Measurements from ENCODE around the gene NEDD4L.

NEDD4L gene

DNA sequence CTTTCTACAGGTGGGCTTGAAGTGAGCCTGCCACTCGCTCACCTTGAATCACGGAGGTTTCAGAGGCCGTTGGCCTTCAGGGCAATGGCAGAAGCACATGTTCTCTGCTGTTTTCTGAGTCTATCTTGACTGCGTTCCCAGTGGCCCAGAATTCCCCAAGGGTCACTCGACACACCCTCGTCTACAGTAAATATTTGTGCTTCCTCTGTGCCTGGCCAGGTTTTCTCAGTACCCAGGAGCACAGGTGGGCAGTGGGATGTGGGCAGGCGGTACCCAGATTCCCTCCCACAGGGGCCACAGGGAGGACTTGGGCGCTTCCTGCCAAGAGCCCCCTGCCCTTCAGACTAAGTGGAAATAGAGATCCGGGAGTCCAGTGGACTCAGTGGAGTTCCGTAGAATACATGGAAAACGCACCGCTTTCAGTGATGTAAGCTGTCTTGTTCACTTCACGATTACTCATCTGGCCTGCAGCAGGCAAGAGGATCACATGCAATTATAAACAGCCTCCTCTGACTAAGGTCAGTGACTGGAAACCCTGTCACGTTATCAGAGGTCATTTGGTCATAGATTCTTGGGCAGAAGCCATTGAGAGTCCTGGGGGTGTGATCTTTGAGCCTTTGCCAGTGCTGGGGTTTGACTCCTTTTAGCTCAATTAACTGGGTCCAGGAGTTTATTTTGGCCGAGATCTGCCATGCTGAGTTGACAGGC is 179.8 kb downstream of the NEDD4L start (continued):
- TF ChIP-seq, protein P1, sequence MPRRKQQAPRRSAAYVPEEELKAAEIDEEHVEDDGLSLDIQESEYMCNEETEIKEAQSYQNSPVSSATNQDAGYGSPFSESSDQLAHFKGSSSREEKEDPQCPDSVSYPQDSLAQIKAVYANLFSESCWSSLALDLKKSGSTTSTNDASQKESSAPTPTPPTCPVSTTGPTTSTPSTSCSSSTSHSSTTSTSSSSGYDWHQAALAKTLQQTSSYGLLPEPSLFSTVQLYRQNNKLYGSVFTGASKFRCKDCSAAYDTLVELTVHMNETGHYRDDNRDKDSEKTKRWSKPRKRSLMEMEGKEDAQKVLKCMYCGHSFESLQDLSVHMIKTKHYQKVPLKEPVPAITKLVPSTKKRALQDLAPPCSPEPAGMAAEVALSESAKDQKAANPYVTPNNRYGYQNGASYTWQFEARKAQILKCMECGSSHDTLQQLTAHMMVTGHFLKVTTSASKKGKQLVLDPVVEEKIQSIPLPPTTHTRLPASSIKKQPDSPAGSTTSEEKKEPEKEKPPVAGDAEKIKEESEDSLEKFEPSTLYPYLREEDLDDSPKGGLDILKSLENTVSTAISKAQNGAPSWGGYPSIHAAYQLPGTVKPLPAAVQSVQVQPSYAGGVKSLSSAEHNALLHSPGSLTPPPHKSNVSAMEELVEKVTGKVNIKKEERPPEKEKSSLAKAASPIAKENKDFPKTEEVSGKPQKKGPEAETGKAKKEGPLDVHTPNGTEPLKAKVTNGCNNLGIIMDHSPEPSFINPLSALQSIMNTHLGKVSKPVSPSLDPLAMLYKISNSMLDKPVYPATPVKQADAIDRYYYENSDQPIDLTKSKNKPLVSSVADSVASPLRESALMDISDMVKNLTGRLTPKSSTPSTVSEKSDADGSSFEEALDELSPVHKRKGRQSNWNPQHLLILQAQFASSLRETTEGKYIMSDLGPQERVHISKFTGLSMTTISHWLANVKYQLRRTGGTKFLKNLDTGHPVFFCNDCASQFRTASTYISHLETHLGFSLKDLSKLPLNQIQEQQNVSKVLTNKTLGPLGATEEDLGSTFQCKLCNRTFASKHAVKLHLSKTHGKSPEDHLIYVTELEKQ (tag by site-specific recombination; IDR thresholded peaks at IDR 0.05; ENCODE audit: borderline replicate concordance), result peak; percentile 19; the same call in 1 of the 2 replicates
- TF ChIP-seq ZNF416 (tag by site-specific recombination; IDR thresholded peaks at IDR 0.05) (no peak), ZNF214 (tag by site-specific recombination; IDR thresholded peaks at IDR 0.05; ENCODE audit: borderline replicate concordance) (no peak), ZSCAN23 (tag by site-specific recombination; IDR thresholded peaks at IDR 0.05) (0 out of 2 replicates have a peak, but pooled peaks have one; percentile 48), ZNF133 (tag by site-specific recombination; IDR thresholded peaks at IDR 0.05) (no peak), KLF1 (tag by site-specific recombination; IDR thresholded peaks at IDR 0.05) (peak; percentile 66), ZSCAN16 (tag by site-specific recombination; IDR thresholded peaks at IDR 0.05) (no peak), ZNF777 (tag by site-specific recombination; IDR thresholded peaks at IDR 0.05; ENCODE audit: borderline replicate concordance) (no peak), SCRT1 (tag by site-specific recombination; IDR thresholded peaks at IDR 0.05; ENCODE audit: borderline replicate concordance) (0 out of 2 replicates have a peak, but pooled peaks have one; percentile 35), ZNF600 (tag by site-specific recombination; IDR thresholded peaks at IDR 0.05) (0 out of 2 replicates have a peak, but pooled peaks have one; percentile 16), ZXDB (tag by site-specific recombination; IDR thresholded peaks at IDR 0.05) (peak; percentile 70), HOXC10 (CRISPR knock-in tag; IDR thresholded peaks at IDR 0.05) (no peak), ZSCAN30 (tag by site-specific recombination; IDR thresholded peaks at IDR 0.05) (no peak; the same call in 1 of the 2 replicates), ZFP37 (tag by site-specific recombination; IDR thresholded peaks at IDR 0.05) (peak; percentile 59), ZNF292 (tag by site-specific recombination; IDR thresholded peaks at IDR 0.05; ENCODE audit: borderline replicate concordance, low read depth) (no peak), ZNF112 (tag by site-specific recombination; IDR thresholded peaks at IDR 0.05) (no peak), ZNF843 (tag by site-specific recombination; IDR thresholded peaks at IDR 0.05) (peak; percentile 79; the same call in 1 of the 2 replicates), BCL11A (tag by site-specific recombination; IDR thresholded peaks at IDR 0.05; ENCODE audit: low read depth) (no peak), ZNF354C (tag by site-specific recombination; IDR thresholded peaks at IDR 0.05; ENCODE audit: borderline replicate concordance, low read depth) (no peak), GFI1B (tag by site-specific recombination; IDR thresholded peaks at IDR 0.05) (no peak), ZNF571 (tag by site-specific recombination; IDR thresholded peaks at IDR 0.05) (no peak)
- TF ChIP-seq, protein P2, sequence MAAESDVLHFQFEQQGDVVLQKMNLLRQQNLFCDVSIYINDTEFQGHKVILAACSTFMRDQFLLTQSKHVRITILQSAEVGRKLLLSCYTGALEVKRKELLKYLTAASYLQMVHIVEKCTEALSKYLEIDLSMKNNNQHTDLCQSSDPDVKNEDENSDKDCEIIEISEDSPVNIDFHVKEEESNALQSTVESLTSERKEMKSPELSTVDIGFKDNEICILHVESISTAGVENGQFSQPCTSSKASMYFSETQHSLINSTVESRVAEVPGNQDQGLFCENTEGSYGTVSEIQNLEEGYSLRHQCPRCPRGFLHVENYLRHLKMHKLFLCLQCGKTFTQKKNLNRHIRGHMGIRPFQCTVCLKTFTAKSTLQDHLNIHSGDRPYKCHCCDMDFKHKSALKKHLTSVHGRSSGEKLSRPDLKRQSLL (tag by site-specific recombination; IDR thresholded peaks at IDR 0.05), result no peak
- TF ChIP-seq, protein P3, sequence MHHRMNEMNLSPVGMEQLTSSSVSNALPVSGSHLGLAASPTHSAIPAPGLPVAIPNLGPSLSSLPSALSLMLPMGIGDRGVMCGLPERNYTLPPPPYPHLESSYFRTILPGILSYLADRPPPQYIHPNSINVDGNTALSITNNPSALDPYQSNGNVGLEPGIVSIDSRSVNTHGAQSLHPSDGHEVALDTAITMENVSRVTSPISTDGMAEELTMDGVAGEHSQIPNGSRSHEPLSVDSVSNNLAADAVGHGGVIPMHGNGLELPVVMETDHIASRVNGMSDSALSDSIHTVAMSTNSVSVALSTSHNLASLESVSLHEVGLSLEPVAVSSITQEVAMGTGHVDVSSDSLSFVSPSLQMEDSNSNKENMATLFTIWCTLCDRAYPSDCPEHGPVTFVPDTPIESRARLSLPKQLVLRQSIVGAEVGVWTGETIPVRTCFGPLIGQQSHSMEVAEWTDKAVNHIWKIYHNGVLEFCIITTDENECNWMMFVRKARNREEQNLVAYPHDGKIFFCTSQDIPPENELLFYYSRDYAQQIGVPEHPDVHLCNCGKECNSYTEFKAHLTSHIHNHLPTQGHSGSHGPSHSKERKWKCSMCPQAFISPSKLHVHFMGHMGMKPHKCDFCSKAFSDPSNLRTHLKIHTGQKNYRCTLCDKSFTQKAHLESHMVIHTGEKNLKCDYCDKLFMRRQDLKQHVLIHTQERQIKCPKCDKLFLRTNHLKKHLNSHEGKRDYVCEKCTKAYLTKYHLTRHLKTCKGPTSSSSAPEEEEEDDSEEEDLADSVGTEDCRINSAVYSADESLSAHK (tag by site-specific recombination; IDR thresholded peaks at IDR 0.05), result no peak
- TF ChIP-seq, protein P4, sequence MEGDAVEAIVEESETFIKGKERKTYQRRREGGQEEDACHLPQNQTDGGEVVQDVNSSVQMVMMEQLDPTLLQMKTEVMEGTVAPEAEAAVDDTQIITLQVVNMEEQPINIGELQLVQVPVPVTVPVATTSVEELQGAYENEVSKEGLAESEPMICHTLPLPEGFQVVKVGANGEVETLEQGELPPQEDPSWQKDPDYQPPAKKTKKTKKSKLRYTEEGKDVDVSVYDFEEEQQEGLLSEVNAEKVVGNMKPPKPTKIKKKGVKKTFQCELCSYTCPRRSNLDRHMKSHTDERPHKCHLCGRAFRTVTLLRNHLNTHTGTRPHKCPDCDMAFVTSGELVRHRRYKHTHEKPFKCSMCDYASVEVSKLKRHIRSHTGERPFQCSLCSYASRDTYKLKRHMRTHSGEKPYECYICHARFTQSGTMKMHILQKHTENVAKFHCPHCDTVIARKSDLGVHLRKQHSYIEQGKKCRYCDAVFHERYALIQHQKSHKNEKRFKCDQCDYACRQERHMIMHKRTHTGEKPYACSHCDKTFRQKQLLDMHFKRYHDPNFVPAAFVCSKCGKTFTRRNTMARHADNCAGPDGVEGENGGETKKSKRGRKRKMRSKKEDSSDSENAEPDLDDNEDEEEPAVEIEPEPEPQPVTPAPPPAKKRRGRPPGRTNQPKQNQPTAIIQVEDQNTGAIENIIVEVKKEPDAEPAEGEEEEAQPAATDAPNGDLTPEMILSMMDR (tag by site-specific recombination; IDR thresholded peaks at IDR 0.05), result no peak
- TF ChIP-seq, protein P5, sequence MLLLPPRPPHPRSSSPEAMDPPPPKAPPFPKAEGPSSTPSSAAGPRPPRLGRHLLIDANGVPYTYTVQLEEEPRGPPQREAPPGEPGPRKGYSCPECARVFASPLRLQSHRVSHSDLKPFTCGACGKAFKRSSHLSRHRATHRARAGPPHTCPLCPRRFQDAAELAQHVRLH (tag by site-specific recombination; IDR thresholded peaks at IDR 0.05), result no peak
- TF ChIP-seq, protein P6, sequence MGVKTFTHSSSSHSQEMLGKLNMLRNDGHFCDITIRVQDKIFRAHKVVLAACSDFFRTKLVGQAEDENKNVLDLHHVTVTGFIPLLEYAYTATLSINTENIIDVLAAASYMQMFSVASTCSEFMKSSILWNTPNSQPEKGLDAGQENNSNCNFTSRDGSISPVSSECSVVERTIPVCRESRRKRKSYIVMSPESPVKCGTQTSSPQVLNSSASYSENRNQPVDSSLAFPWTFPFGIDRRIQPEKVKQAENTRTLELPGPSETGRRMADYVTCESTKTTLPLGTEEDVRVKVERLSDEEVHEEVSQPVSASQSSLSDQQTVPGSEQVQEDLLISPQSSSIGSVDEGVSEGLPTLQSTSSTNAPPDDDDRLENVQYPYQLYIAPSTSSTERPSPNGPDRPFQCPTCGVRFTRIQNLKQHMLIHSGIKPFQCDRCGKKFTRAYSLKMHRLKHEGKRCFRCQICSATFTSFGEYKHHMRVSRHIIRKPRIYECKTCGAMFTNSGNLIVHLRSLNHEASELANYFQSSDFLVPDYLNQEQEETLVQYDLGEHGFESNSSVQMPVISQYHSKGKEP (tag by site-specific recombination; IDR thresholded peaks at IDR 0.05), result peak; percentile 49; the same call in 1 of the 2 replicates
- TF ChIP-seq, protein P7, sequence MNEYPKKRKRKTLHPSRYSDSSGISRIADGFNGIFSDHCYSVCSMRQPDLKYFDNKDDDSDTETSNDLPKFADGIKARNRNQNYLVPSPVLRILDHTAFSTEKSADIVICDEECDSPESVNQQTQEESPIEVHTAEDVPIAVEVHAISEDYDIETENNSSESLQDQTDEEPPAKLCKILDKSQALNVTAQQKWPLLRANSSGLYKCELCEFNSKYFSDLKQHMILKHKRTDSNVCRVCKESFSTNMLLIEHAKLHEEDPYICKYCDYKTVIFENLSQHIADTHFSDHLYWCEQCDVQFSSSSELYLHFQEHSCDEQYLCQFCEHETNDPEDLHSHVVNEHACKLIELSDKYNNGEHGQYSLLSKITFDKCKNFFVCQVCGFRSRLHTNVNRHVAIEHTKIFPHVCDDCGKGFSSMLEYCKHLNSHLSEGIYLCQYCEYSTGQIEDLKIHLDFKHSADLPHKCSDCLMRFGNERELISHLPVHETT (tag by site-specific recombination; IDR thresholded peaks at IDR 0.05), result peak; percentile 38; the same call in 1 of the 2 replicates
